NCI-H2171 treated with DMSO at 0.1 percent for 48 hours (cell line): ENCODE data around the gene KCNJ16.

Experiments
- DNase-seq: peaks from one replicate; lab custom pipeline; 2025; lab: John Stamatoyannopoulos, UW

Gene KCNJ16

DNA sequence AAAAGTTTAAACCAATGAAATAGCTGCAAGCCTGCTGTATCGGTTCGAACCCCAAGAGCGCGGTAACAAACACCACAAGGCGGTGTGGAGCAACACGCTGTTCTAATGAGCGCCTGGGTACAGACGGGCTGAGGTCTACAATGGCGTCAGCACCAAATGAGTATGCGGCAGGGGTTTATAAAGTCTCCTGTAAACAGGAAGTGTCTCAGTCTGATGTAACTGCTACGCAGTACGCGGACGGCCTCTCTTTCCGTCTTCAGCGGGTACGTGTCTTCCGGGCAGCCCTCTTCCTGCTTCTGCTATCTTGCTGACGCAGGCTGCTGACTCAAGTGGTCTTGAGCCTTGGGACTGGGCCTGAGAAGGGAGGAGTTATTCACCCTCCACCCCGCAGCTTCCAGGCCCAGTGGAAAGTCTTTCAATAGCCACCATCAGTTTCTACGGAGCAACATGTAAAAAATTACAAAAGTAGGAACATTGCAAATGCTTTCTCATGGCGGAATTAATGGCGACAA, 53.8 kb downstream of the KCNJ16 start:
- DNase-seq, result no peak

GRCh38 chr17:70130289-70130688, 55.3 kb downstream of the KCNJ16 start:
- DNase-seq, result no peak

DNA sequence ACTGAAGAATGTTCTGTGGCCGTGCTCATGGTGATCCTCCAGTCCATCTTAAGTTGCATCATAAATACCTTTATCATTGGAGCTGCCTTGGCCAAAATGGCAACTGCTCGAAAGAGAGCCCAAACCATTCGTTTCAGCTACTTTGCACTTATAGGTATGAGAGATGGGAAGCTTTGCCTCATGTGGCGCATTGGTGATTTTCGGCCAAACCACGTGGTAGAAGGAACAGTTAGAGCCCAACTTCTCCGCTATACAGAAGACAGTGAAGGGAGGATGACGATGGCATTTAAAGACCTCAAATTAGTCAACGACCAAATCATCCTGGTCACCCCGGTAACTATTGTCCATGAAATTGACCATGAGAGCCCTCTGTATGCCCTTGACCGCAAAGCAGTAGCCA, 57.5 kb downstream of the KCNJ16 start:
- DNase-seq, result no peak

DNA sequence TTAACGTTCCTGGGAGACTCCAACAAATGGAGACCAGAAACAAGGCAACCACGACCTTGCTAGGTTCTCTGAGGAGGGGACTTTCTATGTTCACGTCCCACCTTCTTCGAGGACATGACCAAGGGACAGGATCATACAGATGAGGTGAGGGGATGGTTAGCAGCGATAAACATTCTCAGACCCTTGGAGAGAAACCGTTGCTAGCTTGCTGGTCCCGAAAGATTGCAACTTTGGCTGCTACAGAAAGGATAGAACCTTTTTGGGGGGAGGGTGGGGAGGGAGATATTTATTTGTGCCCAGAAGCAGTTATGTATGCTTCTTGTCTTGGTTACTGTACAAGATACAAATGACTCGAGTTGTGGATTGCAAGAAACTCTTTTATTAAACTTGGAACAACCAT, 59.0 kb downstream of the KCNJ16 start:
- no peak for DNase-seq

GRCh38 chr17:70134777-70135176, 59.8 kb downstream of the KCNJ16 start:
- DNase-seq, result no peak

DNA sequence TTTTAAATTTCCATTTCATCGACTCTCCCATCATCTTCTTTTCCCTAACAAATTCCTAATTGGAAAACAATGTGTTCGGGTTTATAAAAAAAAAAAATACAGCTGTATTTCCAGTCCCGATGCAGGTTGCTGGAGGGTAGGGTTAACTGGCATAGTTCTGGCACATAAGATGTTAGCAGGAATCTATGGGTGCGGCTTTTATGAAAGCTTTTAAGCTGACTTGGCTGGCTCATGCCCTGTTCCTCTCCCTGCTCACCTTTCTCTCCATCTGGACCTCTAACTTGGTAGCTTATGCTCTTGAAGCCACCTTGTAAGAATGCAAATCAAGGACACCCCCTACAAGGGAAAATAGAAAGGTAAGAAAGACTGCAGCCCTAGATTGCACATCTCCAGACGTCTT, 61.1 kb downstream of the KCNJ16 start:
- DNase-seq, result peak; percentile 32

GRCh38 chr17:70137451-70138230, 62.6 kb downstream of the KCNJ16 start:
- DNase-seq, result no peak

- DNase-seq, result no peak
Measured at GRCh38 chr17:70138291-70138865, 63.4 kb downstream of the KCNJ16 start.

DNA sequence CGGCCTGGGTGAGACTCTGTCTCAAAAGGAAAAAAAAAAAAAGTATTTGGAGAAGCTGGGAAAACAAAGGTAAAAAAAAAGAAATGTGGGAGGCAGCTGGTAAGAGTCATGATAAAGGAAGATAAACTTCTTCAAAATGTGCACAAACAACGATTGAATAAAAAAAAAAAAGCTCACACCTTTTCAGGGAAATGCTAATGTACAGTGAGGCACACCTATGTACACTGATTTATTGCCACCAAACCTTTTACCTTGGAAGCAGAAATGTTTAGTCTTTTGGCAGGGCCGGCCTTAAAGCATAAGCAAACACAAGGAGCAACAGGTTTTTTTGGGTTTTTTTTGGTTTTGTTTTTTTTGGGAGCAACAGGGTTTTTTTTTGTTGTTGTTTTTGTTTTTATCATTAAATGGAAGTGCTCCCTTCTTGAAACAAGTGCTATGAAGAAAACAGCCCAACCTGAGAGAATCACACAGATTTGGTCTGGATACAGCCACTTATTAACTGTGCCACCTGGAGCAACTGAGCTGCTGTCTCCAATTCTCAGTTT, 64.5 kb downstream of the KCNJ16 start:
- no peak for DNase-seq

- DNase-seq, result peak; percentile 45
Measured at GRCh38 chr17:70144260-70144846, 69.3 kb downstream of the KCNJ16 start.

DNA sequence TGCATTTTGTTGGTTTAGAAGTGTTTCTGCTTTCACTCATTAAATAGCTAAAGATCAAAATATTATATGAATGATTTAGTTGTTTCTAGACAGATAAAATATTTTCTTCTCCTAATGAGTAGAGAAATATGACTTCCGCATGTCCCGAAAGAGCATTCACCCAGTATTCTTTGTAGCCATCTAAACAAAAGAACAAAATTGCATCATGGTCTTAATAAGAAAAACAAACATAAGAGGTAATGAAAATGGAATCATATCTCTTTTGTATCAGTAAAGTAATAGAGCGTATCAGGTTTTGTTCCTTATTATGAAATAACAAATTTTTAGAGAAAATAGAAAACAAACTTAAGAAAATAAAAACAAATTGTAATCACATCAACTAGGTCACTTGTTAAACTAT, 78.2 kb downstream of the KCNJ16 start:
- DNase-seq, result no peak

- no peak for DNase-seq
Measured at GRCh38 chr17:70157151-70157550, 82.1 kb downstream of the KCNJ16 start.

- no peak for DNase-seq
Measured at GRCh38 chr17:70158180-70158579, 83.2 kb downstream of the KCNJ16 start.

DNA sequence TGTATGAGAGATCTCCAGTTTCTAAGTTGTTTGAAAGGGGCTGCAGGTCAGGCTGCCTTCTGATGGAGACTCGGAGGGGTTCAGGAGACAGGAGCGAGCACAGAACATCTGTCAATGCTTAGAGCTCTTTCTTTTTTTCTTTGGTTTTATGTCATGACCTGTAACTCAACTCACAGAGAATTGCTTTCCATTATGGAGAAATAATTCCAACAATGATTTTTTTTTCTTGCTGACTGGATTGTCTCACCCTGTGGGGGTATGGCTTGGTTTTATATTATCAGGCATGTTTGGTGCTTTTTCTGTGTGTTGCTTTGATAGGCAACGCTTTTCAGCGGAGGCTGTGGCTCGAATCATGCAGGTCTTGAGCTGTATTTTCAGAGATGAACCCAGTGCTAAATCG, 83.6 kb downstream of the KCNJ16 start:
- DNase-seq, result peak; percentile 17

DNA sequence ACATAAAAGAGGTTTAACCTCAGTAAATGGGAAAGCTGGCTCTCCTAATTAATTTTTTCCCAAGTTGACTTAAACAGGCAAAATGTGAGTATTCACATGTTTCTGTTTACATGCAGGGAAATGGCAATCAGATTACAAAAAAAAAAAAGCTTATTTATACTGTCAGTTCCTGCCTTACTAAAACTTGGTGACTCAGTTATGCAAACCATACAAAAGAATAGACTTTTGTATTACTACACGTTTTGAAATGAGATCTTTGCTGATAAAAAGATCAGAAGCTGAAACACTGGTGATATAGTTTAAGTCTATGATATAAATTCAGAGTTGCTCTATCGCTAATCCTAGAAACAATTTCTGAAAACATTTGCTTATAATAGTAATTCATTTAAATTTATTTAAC, 85.0 kb downstream of the KCNJ16 start:
- no peak for DNase-seq

GRCh38 chr17:70161519-70161918, 86.5 kb downstream of the KCNJ16 start:
- DNase-seq, result no peak

DNA sequence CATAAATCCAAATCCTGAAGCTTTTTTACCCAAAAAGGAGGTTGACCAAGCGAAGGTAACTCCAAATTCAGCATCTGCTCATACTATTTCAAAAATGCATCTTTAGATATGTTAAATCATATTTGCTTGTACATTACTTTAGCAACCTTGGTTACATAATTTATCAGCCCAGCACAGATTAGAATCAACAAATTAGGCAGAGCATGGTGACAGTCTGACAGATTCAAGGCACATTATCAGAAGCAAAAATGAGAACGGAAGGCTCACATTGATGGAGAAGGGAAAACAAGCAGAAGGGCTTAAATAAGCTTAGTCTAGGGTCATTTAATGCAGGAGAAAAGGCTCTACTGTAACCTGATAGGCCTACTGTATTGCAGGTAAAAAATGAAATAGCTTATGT, 90.4 kb downstream of the KCNJ16 start:
- DNase-seq, result peak; percentile 11

DNA sequence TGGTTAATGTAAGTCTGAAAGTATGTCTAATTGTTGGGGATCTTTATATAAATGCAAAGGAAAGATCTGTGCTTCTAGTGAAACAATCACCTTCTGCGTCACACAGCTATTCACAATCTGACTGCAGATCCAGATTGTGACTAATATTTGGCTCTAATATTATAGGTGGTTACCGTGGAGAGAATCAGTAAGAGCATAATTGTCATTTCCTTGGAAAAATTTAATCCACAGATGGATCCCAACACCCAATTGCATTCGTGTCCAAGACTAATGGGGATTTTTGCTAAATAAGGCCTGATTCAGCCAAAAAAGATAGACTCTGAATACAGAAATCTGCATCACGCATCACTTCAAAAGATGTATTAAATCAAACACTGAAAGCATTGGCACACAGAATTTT, 91.6 kb downstream of the KCNJ16 start:
- no peak for DNase-seq

GRCh38 chr17:70168044-70168976, 93.3 kb downstream of the KCNJ16 start:
- DNase-seq, result peak; percentile 74

DNA sequence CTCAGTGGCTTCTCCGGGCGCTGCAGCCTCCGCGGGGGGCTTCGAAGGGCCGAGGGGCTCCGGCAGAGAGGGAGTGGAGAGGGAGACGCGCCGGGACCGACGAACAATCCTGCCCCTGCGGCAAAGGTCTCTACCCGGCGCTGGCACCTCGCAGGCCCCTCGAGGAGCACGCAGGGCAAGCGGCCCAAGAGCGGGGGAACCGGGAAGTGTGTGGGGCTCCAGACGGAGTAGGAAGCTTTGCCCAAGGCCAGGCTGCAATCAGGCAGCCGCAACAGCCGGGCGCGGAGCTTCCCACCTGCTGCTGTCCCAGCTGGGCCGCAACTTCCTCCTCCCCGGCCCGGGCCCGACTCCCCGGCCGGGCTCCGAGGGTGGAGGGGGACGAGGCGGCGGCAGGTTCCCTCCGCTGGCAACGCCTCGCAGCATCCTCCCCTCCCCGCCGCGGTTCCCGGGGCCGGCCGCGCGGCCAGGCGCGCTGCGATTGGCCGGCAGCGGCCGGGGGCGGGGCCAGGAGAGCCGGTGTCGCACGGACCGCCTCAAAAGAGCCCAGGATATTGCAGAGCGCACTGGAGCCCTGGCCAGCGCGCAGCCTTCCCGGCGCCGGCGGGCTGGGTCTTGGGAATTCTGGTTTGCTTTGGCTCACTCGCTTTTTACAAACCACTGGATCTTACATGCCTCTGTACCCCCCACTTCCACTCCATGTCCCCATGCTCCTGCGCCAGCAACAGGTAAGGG, 94.1 kb downstream of the KCNJ16 start, which contains the start of gene KCNJ2:
Gene KCNJ2, plus strand, starts transcription at position 556 of the 732 bp plus-strand sequence. CDS start 5,508 bp downstream, outside the sequence.
- DNase-seq, result peak; percentile 84
